HUES64 (cell line): Measurements from ENCODE around the gene NAGPA.

Experiments
- H3K27ac ChIP-seq: 2 replicates; pipeline ENCODE4 v1.7.0; 2013; ENCODE audit warnings: low read depth, low read length, inconsistent platforms
- H3K27me3 ChIP-seq: 2 replicates; pipeline ENCODE4 v1.6.1; 2013; ENCODE audit warnings: mild to moderate bottlenecking, low read length; ENCODE audit not compliant: insufficient read depth
- H3K36me3 ChIP-seq: 2 replicates; pipeline ENCODE4 v1.6.1; 2013; ENCODE audit warnings: mild to moderate bottlenecking, low read length; ENCODE audit not compliant: insufficient read depth
- H3K4me1 ChIP-seq: 2 replicates; pipeline ENCODE4 v1.6.1; 2013; ENCODE audit warnings: mild to moderate bottlenecking, low read length, moderate library complexity; ENCODE audit not compliant: insufficient read depth
- H3K4me3 ChIP-seq: 2 replicates; pipeline ENCODE4 v1.5.1; 2013; ENCODE audit warnings: mild to moderate bottlenecking, low read length, moderate library complexity
- H3K9ac ChIP-seq: 2 replicates; pipeline ENCODE4 v1.6.1; 2013; ENCODE audit warnings: mild to moderate bottlenecking, low read depth, low read length
- H3K9me3 ChIP-seq: 2 replicates; pipeline ENCODE4 v1.6.1; 2013; ENCODE audit warnings: low read depth, low read length; ENCODE audit not compliant: insufficient read depth
- WGBS: fragments of 150-250, 120-280 bp; methylation state at CpG from one replicate; pipeline ENCODE4 v1.1.7; 2013; ENCODE audit warnings: missing lambda C conversion rate; 5-methylcytosine and 5-hydroxymethylcytosine counted together

Gene NAGPA

DNA sequence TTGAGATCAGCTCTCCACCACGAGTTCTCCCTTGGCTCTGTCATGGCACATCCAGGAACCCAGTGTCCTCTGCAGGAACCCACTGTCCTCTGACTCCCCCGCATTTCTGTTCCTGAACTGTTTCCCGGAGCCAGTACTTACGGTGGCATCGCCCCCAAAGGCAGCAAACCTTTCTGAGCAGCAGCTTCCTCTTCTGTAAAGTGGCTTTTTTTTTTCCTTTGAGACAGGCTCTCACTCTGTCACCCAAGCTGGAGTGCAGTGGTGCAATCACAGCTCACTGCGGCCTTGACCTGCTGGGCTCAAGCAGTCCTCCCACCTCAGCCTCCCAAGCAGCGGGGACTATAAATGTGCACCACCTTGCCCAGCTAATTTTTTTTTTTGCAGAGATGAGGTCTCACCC is 32.2 kb downstream of the NAGPA start:
- Histone ChIP-seq H3K4me3 (no peak overlapping the region), H3K27ac (no peak overlapping the region), H3K27me3 (no peaks in the 10 kb centered on the region), H3K9me3 (no peaks in the 10 kb centered on the region), H3K36me3 (no peaks in the 10 kb centered on the region), H3K9ac (no peak overlapping the region), H3K4me1 (no peaks in the 10 kb centered on the region)
- WGBS: 88% methylated on average over 7 of the region's 7 CpGs

DNA sequence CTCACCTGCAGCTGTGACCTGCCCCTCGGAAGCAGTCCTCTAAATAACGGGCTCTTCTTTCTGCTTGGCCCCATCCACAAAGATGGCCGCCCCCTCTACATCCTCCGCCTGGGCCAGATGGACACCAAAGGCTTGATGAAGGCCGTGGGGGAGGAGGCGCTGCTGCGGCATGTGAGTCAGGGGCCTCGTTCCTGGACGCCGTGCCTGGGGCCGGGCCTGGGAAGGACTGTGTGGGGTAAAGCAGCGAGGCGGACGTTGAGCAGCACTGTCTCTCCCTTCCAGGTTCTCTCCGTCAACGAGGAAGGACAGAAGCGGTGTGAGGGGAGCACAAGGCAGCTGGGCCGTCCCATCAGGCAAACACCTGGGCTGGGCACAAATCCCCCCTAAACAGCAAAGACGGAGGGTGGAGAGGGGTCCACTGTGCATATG is 33.1 kb downstream of the NAGPA start:
- WGBS: 93% methylated on average over 19 of the region's 19 CpGs
- Histone ChIP-seq H3K9ac (no peak overlapping the region), H3K27ac (no peak overlapping the region), H3K36me3 (no peaks in the 10 kb centered on the region), H3K4me3 (no peak overlapping the region), H3K27me3 (no peaks in the 10 kb centered on the region), H3K4me1 (no peaks in the 10 kb centered on the region), H3K9me3 (no peaks in the 10 kb centered on the region)

DNA sequence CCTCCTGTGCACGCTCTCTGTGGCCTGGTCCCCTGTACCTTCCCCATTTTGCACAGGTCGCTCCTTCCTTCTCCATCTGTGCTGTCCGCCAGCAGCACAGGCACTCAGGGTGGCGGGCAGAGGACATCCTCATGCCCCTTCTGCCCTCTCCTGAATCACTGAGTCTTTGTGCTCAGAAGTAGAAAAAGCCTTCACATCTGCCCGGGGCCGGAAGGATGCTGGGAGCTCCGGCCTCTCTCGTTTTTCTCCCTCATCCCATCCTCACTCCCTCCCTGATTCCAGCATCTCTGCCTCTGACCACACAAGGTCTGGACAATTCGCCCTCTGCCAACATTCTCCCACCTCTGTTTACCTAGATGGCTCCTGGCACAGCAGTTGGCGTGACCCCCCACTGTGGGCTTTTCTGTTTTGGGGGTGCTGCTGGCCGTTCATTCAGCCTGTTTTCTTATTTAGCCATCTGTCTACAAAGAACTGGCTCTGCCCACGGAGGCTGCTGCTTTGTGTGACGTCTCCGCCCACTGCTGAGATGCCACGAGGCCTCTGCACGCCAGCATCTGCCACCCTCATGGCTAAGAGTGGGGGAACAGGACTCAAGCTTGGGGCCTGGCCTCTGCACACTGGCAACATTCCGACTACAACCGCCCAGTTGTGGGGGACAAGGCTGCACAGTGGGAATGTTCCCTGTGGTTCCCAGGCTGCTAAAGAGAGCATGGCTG is 38.9 kb downstream of the NAGPA start:
- Histone ChIP-seq H3K27me3 (no peaks in the 10 kb centered on the region), H3K9ac (no peak overlapping the region), H3K27ac (no peak overlapping the region), H3K4me1 (no peaks in the 10 kb centered on the region), H3K4me3 (no peak overlapping the region), H3K36me3 (no peaks in the 10 kb centered on the region), H3K9me3 (no peaks in the 10 kb centered on the region)
- 84% methylated on average over 17 of the region's 18 CpGs for WGBS

DNA sequence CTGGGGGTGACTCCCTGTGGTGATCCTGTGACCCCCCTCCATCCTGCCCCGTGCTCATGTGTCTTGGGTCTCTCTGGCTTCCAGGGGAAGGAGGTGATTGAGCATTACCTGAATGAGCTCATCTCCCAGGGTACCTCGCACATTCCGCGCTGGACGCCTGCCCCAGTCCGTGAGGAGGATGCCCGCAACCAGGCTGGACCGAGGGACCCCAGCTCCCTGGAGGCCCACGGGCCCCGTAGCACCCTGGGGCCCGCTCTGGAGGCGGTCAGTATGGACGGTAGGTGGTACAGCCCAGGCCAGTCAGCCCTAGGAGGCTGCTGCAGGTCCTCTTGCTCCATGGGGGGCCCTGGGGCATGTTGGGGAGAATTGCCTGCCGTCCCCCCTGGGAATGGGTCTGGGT is 42.0 kb downstream of the NAGPA start:
- 94% methylated on average over 14 of the region's 14 CpGs for WGBS
- Histone ChIP-seq H3K9ac (no peak overlapping the region), H3K4me3 (no peak overlapping the region), H3K27me3 (peaks cover 24% of the 10 kb centered on the region), H3K27ac (no peak overlapping the region), H3K4me1 (no peaks in the 10 kb centered on the region), H3K36me3 (no peaks in the 10 kb centered on the region), H3K9me3 (no peaks in the 10 kb centered on the region)

GRCh38 chr16:4990415-4990814 is 43.3 kb downstream of the NAGPA start:
- Histone ChIP-seq H3K4me1 (no peaks in the 10 kb centered on the region), H3K4me3 (no peak overlapping the region), H3K27me3 (peaks cover 33% of the 10 kb centered on the region), H3K36me3 (no peaks in the 10 kb centered on the region), H3K9ac (no peak overlapping the region), H3K27ac (no peak overlapping the region), H3K9me3 (no peaks in the 10 kb centered on the region)
- 91% methylated on average over 8 of the region's 8 CpGs for WGBS

DNA sequence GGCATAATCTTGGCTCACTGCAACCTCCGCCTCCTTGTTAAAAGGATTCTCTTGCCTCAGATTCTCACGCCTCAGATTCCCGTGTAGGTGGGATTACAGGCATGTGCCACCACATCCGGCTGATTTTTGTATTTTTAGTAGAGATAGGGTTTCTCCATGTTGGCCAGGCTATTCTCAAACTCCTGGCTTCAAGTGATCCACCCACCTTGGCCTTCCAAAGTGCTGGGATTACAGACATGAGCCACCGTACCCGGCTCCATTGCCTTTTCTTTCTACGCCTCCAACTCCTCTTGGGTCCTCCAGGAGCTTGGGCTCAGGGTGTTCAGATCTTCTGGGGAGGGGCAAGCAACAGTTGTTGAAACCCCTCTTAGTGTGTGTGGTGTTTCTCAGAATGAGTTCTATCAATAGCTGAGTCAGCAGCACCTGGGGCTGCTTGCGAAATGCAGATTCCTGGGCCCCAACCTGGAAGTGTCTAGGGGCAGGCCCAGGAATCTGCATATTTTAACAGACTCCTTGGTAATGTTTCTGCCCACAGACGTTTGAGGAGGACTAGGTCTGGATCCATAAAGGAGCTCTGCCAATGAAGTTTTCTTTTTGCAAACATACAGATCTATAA is 44.2 kb downstream of the NAGPA start:
- WGBS: 89% methylated on average over 9 of the region's 9 CpGs

GRCh38 chr16:4988647-4989046 is 45.1 kb downstream of the NAGPA start:
- H3K27ac ChIP-seq: no peak overlapping the region
- no peaks in the 10 kb centered on the region for H3K4me1 ChIP-seq
- WGBS: 90% methylated on average over 4 of the region's 5 CpGs
- no peak overlapping the region for H3K4me3 ChIP-seq
- no peaks in the 10 kb centered on the region for H3K9me3 ChIP-seq
- H3K9ac ChIP-seq: no peak overlapping the region
- no peaks in the 10 kb centered on the region for H3K36me3 ChIP-seq
- H3K27me3 ChIP-seq: peaks cover 33% of the 10 kb centered on the region

More for the DNA sequence above, 44.2 kb downstream of the NAGPA start:
- Histone ChIP-seq H3K27ac (no peak overlapping the region), H3K9ac (no peak overlapping the region), H3K9me3 (no peaks in the 10 kb centered on the region), H3K36me3 (no peaks in the 10 kb centered on the region), H3K4me3 (no peak overlapping the region), H3K4me1 (no peaks in the 10 kb centered on the region), H3K27me3 (peaks cover 33% of the 10 kb centered on the region)

DNA sequence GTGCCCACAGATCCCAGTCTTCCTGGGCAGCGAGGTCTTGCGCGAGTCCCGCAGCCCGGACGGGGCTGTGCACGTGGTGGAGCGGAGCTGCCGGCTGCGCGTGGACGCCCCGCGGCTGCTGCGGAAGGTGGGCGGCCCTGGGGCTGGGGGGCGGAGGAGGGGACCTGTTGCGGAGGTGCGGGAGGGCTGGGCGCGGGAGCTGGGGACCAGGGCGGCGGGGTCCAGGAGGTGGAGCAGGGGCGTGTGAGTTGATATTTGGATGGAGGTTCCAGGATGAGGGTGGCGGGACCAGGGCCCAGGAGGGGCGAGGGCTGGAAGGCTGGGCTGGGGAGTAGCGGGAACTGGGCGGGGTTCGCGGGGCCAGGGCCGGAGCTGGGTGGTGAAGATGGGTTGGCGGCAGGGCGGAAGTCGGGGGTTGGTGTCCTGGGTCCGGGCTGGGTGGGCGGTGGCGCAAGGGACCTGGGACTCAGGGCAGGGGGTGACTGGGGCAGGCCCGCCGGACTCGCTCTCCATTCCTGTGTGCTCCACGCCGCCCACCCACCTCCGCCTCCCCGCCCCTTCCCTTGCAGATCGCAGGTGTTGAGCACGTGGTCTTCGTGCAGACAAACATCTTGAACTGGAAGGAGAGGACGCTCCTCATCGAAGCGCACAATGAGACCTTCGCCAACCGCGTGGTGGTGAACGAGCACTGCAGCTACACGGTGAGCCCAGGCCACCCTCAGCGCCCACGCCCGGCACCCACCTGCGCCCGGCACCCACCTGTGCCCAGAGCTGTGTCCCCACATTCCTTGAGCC is 46.0 kb downstream of the NAGPA start:
- Histone ChIP-seq H3K36me3 (no peaks in the 10 kb centered on the region), H3K4me1 (no peaks in the 10 kb centered on the region), H3K4me3 (peak overlapping the region; percentile 39), H3K9me3 (no peaks in the 10 kb centered on the region), H3K9ac (peak overlapping the region; percentile 57), H3K27ac (no peak overlapping the region), H3K27me3 (peaks cover 33% of the 10 kb centered on the region)
- WGBS: 18% methylated on average over 60 of the region's 60 CpGs

GRCh38 chr16:4987250-4987579 is 46.5 kb downstream of the NAGPA start:
- no peak overlapping the region for H3K27ac ChIP-seq
- H3K4me1 ChIP-seq: no peaks in the 10 kb centered on the region
- no peaks in the 10 kb centered on the region for H3K36me3 ChIP-seq
- peak overlapping the region; percentile 39 for H3K4me3 ChIP-seq
- 8% methylated on average over 10 of the region's 10 CpGs for WGBS
- H3K9me3 ChIP-seq: no peaks in the 10 kb centered on the region
- peaks cover 33% of the 10 kb centered on the region for H3K27me3 ChIP-seq
- H3K9ac ChIP-seq: peak overlapping the region; percentile 57

DNA sequence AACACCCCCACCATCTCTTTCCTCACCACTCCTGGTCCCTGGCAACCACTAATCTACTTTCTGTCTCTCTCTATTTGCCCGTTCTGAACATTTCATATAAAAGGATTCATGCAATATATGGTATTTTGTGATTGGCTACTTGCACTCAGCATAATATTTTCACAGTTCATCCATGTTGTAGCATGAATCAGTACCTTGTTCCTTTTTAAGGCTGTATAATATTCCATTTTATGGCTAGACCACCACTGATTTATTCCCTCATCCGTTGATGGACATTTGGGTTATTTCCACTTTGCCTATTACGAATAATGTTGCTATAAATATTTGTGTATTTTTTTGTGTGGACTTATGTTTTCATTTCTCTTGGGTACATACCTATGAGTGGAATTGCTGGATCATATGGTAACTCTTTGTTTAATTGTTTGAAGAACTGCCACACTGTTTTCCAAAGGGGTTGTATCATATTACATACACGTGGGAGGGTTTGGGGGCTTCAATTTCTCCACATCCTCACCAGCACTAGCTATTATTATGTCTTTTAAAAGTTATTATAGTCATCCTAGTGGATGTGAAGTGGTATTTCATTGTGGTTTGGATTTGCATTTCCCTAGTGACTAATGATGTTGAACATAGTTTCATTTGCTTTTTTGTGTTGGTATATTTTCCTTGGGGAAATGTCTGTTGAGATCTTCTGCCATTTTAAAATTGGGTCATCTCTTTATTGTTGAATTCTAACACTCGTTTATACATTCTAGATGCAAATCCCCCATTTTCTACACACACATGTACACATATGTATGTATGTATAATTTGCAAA is 49.4 kb downstream of the NAGPA start:
- Histone ChIP-seq H3K27me3 (peaks cover 33% of the 10 kb centered on the region), H3K27ac (no peak overlapping the region), H3K9ac (no peak overlapping the region), H3K4me3 (no peak overlapping the region), H3K36me3 (no peaks in the 10 kb centered on the region), H3K4me1 (no peaks in the 10 kb centered on the region), H3K9me3 (no peaks in the 10 kb centered on the region)
- 82% methylated on average over 2 of the region's 5 CpGs for WGBS
